Peyer's patch (tissue), 4 donors: Measurements from ENCODE around the gene RNF220. TPM values are rescaled to one million over a fixed set of nuclear protein-coding genes. Genes with fewer than 3 reads are reported as not detected.

Experiments used
- DNase-seq, 3 donors: peaks; one replicate each; pipeline ENCODE4 v3.0.0-alpha.2; 2017 to 2019
- H3K27ac ChIP-seq, 4 donors: fragments of 200-600 bp; sonication (generic); one replicate each; pipeline ENCODE4 v1.5.1; 2016 to 2019
- H3K27me3 ChIP-seq, 2 donors: fragments of 200-600 bp; sonication (generic); one replicate each; pipeline ENCODE4 v1.5.1; 2019
- H3K36me3 ChIP-seq, 3 donors: fragments of 200-600 bp; sonication (generic); one replicate each; pipeline ENCODE4 v1.5.1; 2016 to 2019
- H3K4me1 ChIP-seq, 4 donors: fragments of 200-600 bp; sonication (generic); one replicate each; pipeline ENCODE4 v1.5.1; 2016 to 2019
- H3K4me3 ChIP-seq, 4 donors: fragments of 200-600 bp; sonication (generic); 1 replicate in 3 of 4; 2 replicates in 1 of 4; pipeline ENCODE4 v1.5.1; 2016 to 2019; ENCODE audit warnings: mild to moderate bottlenecking in 1 of 4
- H3K9me3 ChIP-seq, 4 donors: fragments of 200-600 bp; sonication (generic); one replicate each; pipeline ENCODE4 v1.5.1; 2016 to 2019; ENCODE audit warnings: mild to moderate bottlenecking in 1 of 4
- CTCF ChIP-seq, 6 experiments: fragments of 450-650 bp in 4 of 6; fragments of 200-600 bp in 2 of 6; sonication (generic) in 1 of 6; IDR thresholded peaks; one replicate each; pipeline ENCODE4 v1.5.1; 2017 to 2019; ENCODE audit warnings: antibody characterized with exemption in 6 of 6, mild to moderate bottlenecking in 3 of 6, moderate library complexity in 1 of 6
- POLR2A ChIP-seq, 2 donors: fragments of 450-650 bp; IDR thresholded peaks; one replicate each; pipeline ENCODE4 v1.5.1; 2017; ENCODE audit warnings: antibody characterized with exemption in 2 of 2, mild to moderate bottlenecking in 2 of 2, moderate library complexity in 2 of 2
- total RNA-seq, 4 donors: library from RNA; depleted of rRNA; stranded (reverse); fragments of >200 nt; gene quantifications; one replicate each; pipeline ENCODE4 v1.1.0, GENCODE V29; 2016

The RNF220 gene
- total RNA-seq, 4 donors from 2014 or later: 107 to 152 (median 114) TPM

GRCh38 chr1:44472620-44473525 is 67.8 kb downstream of the RNF220 start:
- no peak for DNase-seq

GRCh38 chr1:44476891-44477290 is 71.8 kb downstream of the RNF220 start:
- H3K9me3 ChIP-seq: no peaks in the 10 kb centered on the region
- H3K27ac ChIP-seq: no peak overlapping the region
- no peaks in the 10 kb centered on the region for H3K4me1 ChIP-seq
- no peaks in the 10 kb centered on the region for H3K36me3 ChIP-seq
- no peak overlapping the region for H3K4me3 ChIP-seq
- no peak for DNase-seq
- TF ChIP-seq POLR2A (IDR thresholded peaks at IDR 0.05) (no peak), CTCF (IDR thresholded peaks at IDR 0.05) (no peak)
- H3K27me3 ChIP-seq: no peaks in the 10 kb centered on the region

More at GRCh38 chr1:44472620-44473525, 67.8 kb downstream of the RNF220 start:
- TF ChIP-seq POLR2A (IDR thresholded peaks at IDR 0.05) (no peak), CTCF (IDR thresholded peaks at IDR 0.05) (no peak)
- H3K27me3 ChIP-seq: no peaks in the 10 kb centered on the region
- H3K4me1 ChIP-seq: no peaks in the 10 kb centered on the region
- no peak overlapping the region for H3K27ac ChIP-seq
- no peak overlapping the region for H3K4me3 ChIP-seq
- H3K36me3 ChIP-seq: no peaks in the 10 kb centered on the region
- H3K9me3 ChIP-seq: no peaks in the 10 kb centered on the region

GRCh38 chr1:44481701-44482100 is 76.6 kb downstream of the RNF220 start:
- H3K4me3 ChIP-seq: no peak overlapping the region
- no peak for DNase-seq
- no peak overlapping the region for H3K27ac ChIP-seq
- TF ChIP-seq POLR2A (IDR thresholded peaks at IDR 0.05): no peak
- no peak for TF ChIP-seq CTCF (IDR thresholded peaks at IDR 0.05)
- no peaks in the 10 kb centered on the region for H3K27me3 ChIP-seq
- H3K36me3 ChIP-seq: no peaks in the 10 kb centered on the region
- no peaks in the 10 kb centered on the region for H3K9me3 ChIP-seq
- H3K4me1 ChIP-seq: no peaks in the 10 kb centered on the region

GRCh38 chr1:44483089-44483874 is 78.2 kb downstream of the RNF220 start:
- TF ChIP-seq POLR2A (IDR thresholded peaks at IDR 0.05) (no peak), CTCF (IDR thresholded peaks at IDR 0.05) (no peak)
- DNase-seq: no peak
- no peaks in the 10 kb centered on the region for H3K27me3 ChIP-seq

GRCh38 chr1:44484155-44484688 is 79.2 kb downstream of the RNF220 start:
- Histone ChIP-seq H3K27me3 (no peaks in the 10 kb centered on the region), H3K9me3 (no peaks in the 10 kb centered on the region), H3K36me3 (no peaks in the 10 kb centered on the region), H3K4me3 (no peak overlapping the region), H3K27ac (no peak overlapping the region), H3K4me1 (no peaks in the 10 kb centered on the region)
- no peak for DNase-seq
- no peak for TF ChIP-seq CTCF (IDR thresholded peaks at IDR 0.05)
- TF ChIP-seq POLR2A (IDR thresholded peaks at IDR 0.05): no peak

More at GRCh38 chr1:44483089-44483874, 78.2 kb downstream of the RNF220 start:
- no peaks in the 10 kb centered on the region for H3K9me3 ChIP-seq
- H3K4me3 ChIP-seq: no peak overlapping the region
- H3K36me3 ChIP-seq: no peaks in the 10 kb centered on the region
- no peaks in the 10 kb centered on the region for H3K4me1 ChIP-seq
- no peak overlapping the region for H3K27ac ChIP-seq
